Lung (tissue), 12 donors: ENCODE data around the gene CACNA1C. TPM values are rescaled to one million over a fixed set of nuclear protein-coding genes. Genes with fewer than 3 reads are reported as not detected.

Source experiments
- ATAC-seq: fragments of 200-7000 bp; cut with Tn5 transposase; one replicate; pipeline ENCODE4 v1.9.1; 2020; ENCODE audit warnings: moderate number of reproducible peaks; ENCODE audit not compliant: insufficient read depth, low FRiP score
- DNase-seq, 3 donors: peaks; one replicate each; pipeline ENCODE4 v3.0.0-alpha.2; 2013 to 2017
- H3K27ac ChIP-seq, 2 donors: one replicate each; pipeline ENCODE4 v1.5.1; 2013; ENCODE audit warnings: mild to moderate bottlenecking in 2 of 2, moderate library complexity in 2 of 2, control low read depth in 1 of 2, inconsistent platforms in 1 of 2, low read depth in 1 of 2, low read length in 1 of 2
- H3K27me3 ChIP-seq, 3 donors: one replicate each; pipeline ENCODE4 v1.5.1; 2013; ENCODE audit warnings: low read length in 2 of 3; ENCODE audit not compliant: control insufficient read depth in 3 of 3, insufficient read depth in 3 of 3
- H3K36me3 ChIP-seq, 4 donors: one replicate each; pipeline ENCODE4 v1.5.1; 2013; ENCODE audit warnings: low read length in 4 of 4, mild to moderate bottlenecking in 1 of 4, moderate library complexity in 1 of 4; ENCODE audit not compliant: control insufficient read depth in 4 of 4, insufficient read depth in 4 of 4
- H3K4me1 ChIP-seq, 5 donors: one replicate each; pipeline ENCODE4 v1.5.1; 2013; ENCODE audit warnings: low read length in 5 of 5, mild to moderate bottlenecking in 2 of 5, moderate library complexity in 1 of 5; ENCODE audit not compliant: control insufficient read depth in 5 of 5, insufficient read depth in 5 of 5
- H3K4me3 ChIP-seq: one replicate; pipeline ENCODE4 v1.5.1; 2013; ENCODE audit warnings: mild to moderate bottlenecking, control low read depth, moderate library complexity
- H3K9ac ChIP-seq, 2 donors: one replicate each; pipeline ENCODE4 v1.5.1; 2013; ENCODE audit warnings: low read length in 2 of 2, control low read depth in 1 of 2; ENCODE audit not compliant: insufficient read depth in 1 of 2
- H3K9me3 ChIP-seq, 4 donors: one replicate each; pipeline ENCODE4 v1.5.1; 2013; ENCODE audit warnings: low read length in 3 of 4, mild to moderate bottlenecking in 1 of 4, moderate library complexity in 1 of 4; ENCODE audit not compliant: control insufficient read depth in 4 of 4, insufficient read depth in 3 of 4
- CTCF ChIP-seq: IDR thresholded peaks from 2 replicates; pipeline ENCODE4 v1.5.1; 2012; ENCODE audit warnings: mild to moderate bottlenecking; ENCODE audit errors: control extremely low read depth, extremely low read depth
- WGBS, 2 donors: extraction: QIAGEN DNeasy Blood & Tissue Kit; methylation state at CpG; one replicate each; pipeline ENCODE4 v1.1.7; 2013; 5-methylcytosine and 5-hydroxymethylcytosine counted together
- polyA plus RNA-seq, 2 donors: library from polyadenylated mRNA; stranded (reverse); fragments of 200-250 nt; gene quantifications; one replicate each; pipeline ENCODE4 v1.2.1, GENCODE V29; 2013
- total RNA-seq, 2 donors: library from RNA; depleted of rRNA in 1 of 2; stranded (reverse); fragments of >200 nt in 1 of 2; gene quantifications; one replicate each; pipeline ENCODE4 v1.2.1, GENCODE V29; 2014 to 2021
- donor health status: control.
- donor health status: control.
- donor health status: Bipolar disorder and iron deficiency.
- donor health status: healthy.
- donor health status: DM: yes; HTN: yes; CAD: no.

The CACNA1C gene
- total and polyA plus RNA-seq, 4 donors = 3.2 to 17.5 (median 7.5) TPM

DNA sequence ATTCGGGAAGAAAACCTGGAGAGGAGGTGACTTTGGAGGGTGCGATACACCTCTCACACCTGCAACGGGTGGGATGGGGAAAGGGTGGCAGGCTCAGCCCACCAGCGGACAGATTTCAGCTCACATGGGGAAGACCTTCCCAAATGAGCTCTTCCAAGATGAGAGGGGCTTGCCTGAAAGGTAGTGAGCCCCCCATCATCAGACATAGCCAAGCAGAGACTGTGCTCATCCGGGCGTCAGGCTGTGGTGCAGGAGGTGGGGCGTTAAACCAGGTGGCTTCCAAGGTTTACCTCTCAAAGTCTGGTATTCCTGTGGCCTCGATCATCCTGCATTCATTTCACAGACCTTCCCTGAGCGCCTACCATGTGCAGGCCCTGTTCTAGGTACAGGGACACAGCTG lies 636.6 kb downstream of the CACNA1C start:
- DNase-seq = no peak
- no peak overlapping the region for H3K9ac ChIP-seq
- no peak overlapping the region for H3K4me3 ChIP-seq
- peaks cover 0 to 1% (median 0%) of the 10 kb centered on the region in 4 donors for H3K36me3 ChIP-seq
- no peak for TF ChIP-seq CTCF
- WGBS, 2 donors = 93 to 96% methylated on average over 9 of the region's 9 CpGs
- H3K27ac ChIP-seq = no peak overlapping the region
- no peaks in the 10 kb centered on the region for H3K9me3 ChIP-seq
- peaks cover 0 to 10% (median 2%) of the 10 kb centered on the region in 3 donors for H3K27me3 ChIP-seq
- peaks cover 0 to 5% (median 0%) of the 10 kb centered on the region in 5 donors for H3K4me1 ChIP-seq
- ATAC-seq = no peak

- DNase-seq = no peak
- no peak overlapping the region for H3K4me3 ChIP-seq
Measured at GRCh38 chr12:2689879-2690278, 637.1 kb downstream of the CACNA1C start.

GRCh38 chr12:2690348-2691005 lies 637.7 kb downstream of the CACNA1C start:
- no peak for TF ChIP-seq CTCF
- Histone ChIP-seq H3K4me1 (peaks cover 0 to 5% (median 0%) of the 10 kb centered on the region in 5 donors), H3K27me3 (peaks cover 0 to 10% (median 2%) of the 10 kb centered on the region in 3 donors), H3K27ac (no peak overlapping the region), H3K4me3 (no peak overlapping the region), H3K36me3 (peaks cover 0 to 1% (median 0%) of the 10 kb centered on the region in 4 donors), H3K9ac (no peak overlapping the region), H3K9me3 (no peaks in the 10 kb centered on the region)
- DNase-seq (no peak), ATAC-seq (no peak)
- 48 to 61% methylated on average over 14 of the region's 14 CpGs for WGBS, 2 donors

More at GRCh38 chr12:2689879-2690278, 637.1 kb downstream of the CACNA1C start:
- H3K4me1 ChIP-seq = peaks cover 0 to 5% (median 0%) of the 10 kb centered on the region in 5 donors
- no peaks in the 10 kb centered on the region for H3K9me3 ChIP-seq
- no peak overlapping the region for H3K9ac ChIP-seq
- no peak for ATAC-seq
- peaks cover 0 to 1% (median 0%) of the 10 kb centered on the region in 4 donors for H3K36me3 ChIP-seq
- H3K27ac ChIP-seq = no peak overlapping the region
- H3K27me3 ChIP-seq = peaks cover 0 to 10% (median 2%) of the 10 kb centered on the region in 3 donors
- WGBS, 2 donors = 77 to 82% methylated on average over 8 of the region's 8 CpGs
- no peak for TF ChIP-seq CTCF
